Mesothelial cell of epicardium (in vitro differentiated cells): Measurements from ENCODE around the gene LAMC2. TPM values are rescaled to one million over a fixed set of nuclear protein-coding genes. Genes with fewer than 3 reads are reported as not detected.
A peak's percentile ranks its signal among the peaks of the same experiment; 100 is the strongest.

ENCODE experiments used
- DNase-seq, 2 experiments: peaks; one replicate each; pipeline ENCODE4 v3.0.0; 2021; ENCODE audit warnings: low spot score in 2 of 2; ENCODE audit not compliant: unreplicated experiment in 2 of 2
- H3K27ac Mint-ChIP-seq: 2 replicates; pipeline ENCODE4 v1.8.0; 2021; ENCODE audit warnings: mixed read lengths
- H3K27me3 Mint-ChIP-seq: 2 replicates; pipeline ENCODE4 v1.8.0; 2021; ENCODE audit warnings: low read depth, mixed read lengths
- H3K36me3 Mint-ChIP-seq: 2 replicates; pipeline ENCODE4 v1.8.0; 2021; ENCODE audit warnings: mixed read lengths
- H3K4me1 Mint-ChIP-seq: 2 replicates; pipeline ENCODE4 v1.8.0; 2021; ENCODE audit warnings: mixed read lengths
- H3K4me3 Mint-ChIP-seq: 2 replicates; pipeline ENCODE4 v1.8.0; 2021; ENCODE audit warnings: mild to moderate bottlenecking, moderate library complexity, mixed read lengths
- H3K9me3 Mint-ChIP-seq: 2 replicates; pipeline ENCODE4 v1.8.0; 2021; ENCODE audit warnings: mixed read lengths
- total RNA-seq: library from RNA; stranded (reverse); gene quantifications from 3 replicates; pipeline ENCODE4 v1.2.1, GENCODE V29; 2021
- TF ChIP-seq, protein P1 (sequence below): fragments of 200-600 bp; sonication (generic); IDR thresholded peaks from one replicate; pipeline ENCODE4 v1.5.0; 2021; ENCODE audit warnings: antibody characterized with exemption; ENCODE audit not compliant: unreplicated experiment

The LAMC2 gene
- total RNA-seq, 1 donor from 2014 or later, result 10.4 TPM

- TF ChIP-seq, protein P1, sequence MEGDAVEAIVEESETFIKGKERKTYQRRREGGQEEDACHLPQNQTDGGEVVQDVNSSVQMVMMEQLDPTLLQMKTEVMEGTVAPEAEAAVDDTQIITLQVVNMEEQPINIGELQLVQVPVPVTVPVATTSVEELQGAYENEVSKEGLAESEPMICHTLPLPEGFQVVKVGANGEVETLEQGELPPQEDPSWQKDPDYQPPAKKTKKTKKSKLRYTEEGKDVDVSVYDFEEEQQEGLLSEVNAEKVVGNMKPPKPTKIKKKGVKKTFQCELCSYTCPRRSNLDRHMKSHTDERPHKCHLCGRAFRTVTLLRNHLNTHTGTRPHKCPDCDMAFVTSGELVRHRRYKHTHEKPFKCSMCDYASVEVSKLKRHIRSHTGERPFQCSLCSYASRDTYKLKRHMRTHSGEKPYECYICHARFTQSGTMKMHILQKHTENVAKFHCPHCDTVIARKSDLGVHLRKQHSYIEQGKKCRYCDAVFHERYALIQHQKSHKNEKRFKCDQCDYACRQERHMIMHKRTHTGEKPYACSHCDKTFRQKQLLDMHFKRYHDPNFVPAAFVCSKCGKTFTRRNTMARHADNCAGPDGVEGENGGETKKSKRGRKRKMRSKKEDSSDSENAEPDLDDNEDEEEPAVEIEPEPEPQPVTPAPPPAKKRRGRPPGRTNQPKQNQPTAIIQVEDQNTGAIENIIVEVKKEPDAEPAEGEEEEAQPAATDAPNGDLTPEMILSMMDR, result no peak
- H3K9me3 Mint-ChIP-seq, result no peaks in the 10 kb centered on the region
- peaks cover 28% of the 10 kb centered on the region for H3K4me1 Mint-ChIP-seq
- H3K27ac Mint-ChIP-seq, result peak overlapping the region; percentile 73
- H3K27me3 Mint-ChIP-seq, result no peaks in the 10 kb centered on the region
- H3K36me3 Mint-ChIP-seq, result no peaks in the 10 kb centered on the region
- H3K4me3 Mint-ChIP-seq, result no peak overlapping the region
- peak in 1 of 2 experiments; percentile 45 for DNase-seq
These were observed 12.4 kb downstream of the LAMC2 start for GRCh38 chr1:183198463-183198862.

GRCh38 chr1:183199304-183199703, 13.2 kb downstream of the LAMC2 start:
- Mint-ChIP-seq H3K4me1 (peaks cover 28% of the 10 kb centered on the region), H3K27me3 (no peaks in the 10 kb centered on the region), H3K9me3 (no peaks in the 10 kb centered on the region), H3K4me3 (no peak overlapping the region), H3K27ac (no peak overlapping the region), H3K36me3 (no peaks in the 10 kb centered on the region)
- DNase-seq, result no peak
- TF ChIP-seq, protein P1, result no peak

DNA sequence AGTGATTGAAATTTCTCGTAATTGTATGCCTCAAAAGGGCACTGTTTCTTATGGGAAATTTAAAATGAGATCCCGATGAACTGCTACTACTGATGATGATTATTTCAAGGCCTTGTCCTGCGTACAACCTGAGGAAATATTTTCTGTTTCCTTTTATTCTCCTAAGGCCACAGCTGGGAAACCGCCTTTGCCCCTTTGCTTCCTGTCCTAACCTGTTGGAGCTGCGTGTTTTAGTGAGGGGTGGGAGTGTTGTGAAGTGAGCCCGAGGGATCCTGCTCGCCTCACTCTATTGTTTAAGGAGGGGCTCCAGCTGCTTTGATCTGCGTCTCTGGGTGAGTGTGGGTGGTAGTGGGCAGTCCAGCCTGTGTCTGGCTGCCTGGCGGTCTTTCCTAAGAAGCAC, 14.4 kb downstream of the LAMC2 start:
- DNase-seq, result no peak
- no peaks in the 10 kb centered on the region for H3K9me3 Mint-ChIP-seq
- no peaks in the 10 kb centered on the region for H3K36me3 Mint-ChIP-seq
- peaks cover 19% of the 10 kb centered on the region for H3K4me1 Mint-ChIP-seq
- TF ChIP-seq, protein P1, result no peak
- no peak overlapping the region for H3K4me3 Mint-ChIP-seq
- peak overlapping the region; percentile 65 for H3K27ac Mint-ChIP-seq
- no peaks in the 10 kb centered on the region for H3K27me3 Mint-ChIP-seq

GRCh38 chr1:183203094-183203493, 17.0 kb downstream of the LAMC2 start:
- no peak for DNase-seq
- no peaks in the 10 kb centered on the region for H3K27me3 Mint-ChIP-seq
- H3K4me3 Mint-ChIP-seq, result no peak overlapping the region
- TF ChIP-seq, protein P1, result no peak
- H3K27ac Mint-ChIP-seq, result no peak overlapping the region
- no peaks in the 10 kb centered on the region for H3K9me3 Mint-ChIP-seq
- no peaks in the 10 kb centered on the region for H3K36me3 Mint-ChIP-seq
- H3K4me1 Mint-ChIP-seq, result peaks cover 18% of the 10 kb centered on the region

- no peaks in the 10 kb centered on the region for H3K36me3 Mint-ChIP-seq
- H3K4me1 Mint-ChIP-seq, result peaks cover 10% of the 10 kb centered on the region
- no peak overlapping the region for H3K4me3 Mint-ChIP-seq
- no peak overlapping the region for H3K27ac Mint-ChIP-seq
- TF ChIP-seq, protein P1, result no peak
- no peak for DNase-seq
- no peaks in the 10 kb centered on the region for H3K9me3 Mint-ChIP-seq
- no peaks in the 10 kb centered on the region for H3K27me3 Mint-ChIP-seq
These were observed 19.2 kb downstream of the LAMC2 start for GRCh38 chr1:183205196-183205781.
